ENCODE results near the gene RNF5.
"Not testable (repeated sequence)": the region's sequence is repeated elsewhere in the genome, so short reads cannot be mapped to it uniquely, and the experiment has no call there.

The RNF5 gene

DNA sequence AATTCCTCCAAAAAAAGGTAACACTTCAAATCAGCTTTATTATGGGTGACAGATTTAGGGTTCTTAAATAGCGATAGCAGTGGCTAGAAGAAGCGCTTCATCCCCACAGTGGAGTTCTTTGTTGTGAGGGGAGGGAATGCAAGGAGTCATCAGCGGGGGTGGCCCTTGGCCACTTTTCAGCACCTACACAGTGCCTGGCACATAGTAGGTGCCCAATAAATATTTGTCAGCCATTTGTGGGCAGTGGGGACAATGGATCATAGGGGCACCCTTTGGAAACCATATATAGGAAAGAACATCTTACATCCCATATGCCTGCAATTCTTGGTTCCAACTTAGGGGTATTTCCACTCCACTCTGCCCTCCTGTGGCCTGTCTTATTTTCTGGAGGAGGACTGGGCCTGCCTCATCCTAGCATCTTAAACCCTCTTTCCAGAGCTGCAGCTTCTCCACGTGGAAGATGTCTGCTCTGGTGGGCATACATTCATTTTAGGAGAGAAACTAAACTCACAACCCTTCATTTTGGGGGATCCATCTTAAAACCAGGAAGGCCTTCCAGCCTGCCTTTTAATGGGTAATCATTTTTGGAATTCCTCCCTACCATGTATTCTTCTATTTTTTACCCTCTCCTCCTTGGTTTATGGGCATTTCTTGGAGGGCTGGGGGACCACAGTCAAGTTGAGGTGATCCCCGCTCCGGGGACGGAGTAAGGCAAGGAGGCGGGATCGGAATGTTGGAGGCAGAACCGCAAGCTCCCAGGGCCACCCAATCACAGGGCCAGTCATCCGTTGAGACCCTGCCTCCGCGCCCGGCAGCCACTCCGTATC is 16.8 kb downstream of the RNF5 start:
- Mint-ChIP-seq H3K4me1 (peaks cover 34% of the 10 kb centered on the region), H3K36me3 (peaks cover 27% of the 10 kb centered on the region), H3K27me3 (peaks cover 8% of the 10 kb centered on the region), H3K4me3 (peak overlapping the region; percentile 94), H3K9me3 (no peaks in the 10 kb centered on the region), H3K27ac (peak overlapping the region; percentile 99)
- peak; percentile 61 for DNase-seq
- CTCF ChIA-PET: interaction anchor here (0.6 to 1.6 kb wide), 15 partner anchors 16 to 399 kb away, joined by 3 to 9 read pairs (median 3); partner anchors contain the start of genes RNF5 and VARS1

DNA sequence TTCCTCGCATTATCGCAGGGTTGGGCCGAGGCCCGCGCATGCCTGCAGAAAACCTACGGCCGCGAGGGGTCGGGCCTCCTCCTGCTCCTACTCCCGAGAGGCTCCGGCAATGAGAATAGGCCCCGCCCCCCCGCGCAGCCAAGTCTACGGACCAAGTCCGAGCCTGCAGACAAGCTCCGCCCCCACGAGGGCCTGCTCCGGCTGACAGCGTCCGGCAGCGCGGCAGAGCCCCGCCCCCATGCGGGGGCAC is 17.4 kb downstream of the RNF5 start:
- H3K9me3 Mint-ChIP-seq: no peaks in the 10 kb centered on the region
- DNase-seq: peak; percentile 100
- peak overlapping the region; percentile 94 for H3K4me3 Mint-ChIP-seq
- H3K27ac Mint-ChIP-seq: peak overlapping the region; percentile 99
- CTCF ChIA-PET: interaction anchor here (0.5 to 1.6 kb wide), 15 partner anchors 17 to 400 kb away, joined by 3 to 9 read pairs (median 3); partner anchors contain the start of genes RNF5 and VARS1
- H3K36me3 Mint-ChIP-seq: peaks cover 22% of the 10 kb centered on the region
- H3K27me3 Mint-ChIP-seq: peaks cover 8% of the 10 kb centered on the region
- peaks cover 34% of the 10 kb centered on the region for H3K4me1 Mint-ChIP-seq

DNA sequence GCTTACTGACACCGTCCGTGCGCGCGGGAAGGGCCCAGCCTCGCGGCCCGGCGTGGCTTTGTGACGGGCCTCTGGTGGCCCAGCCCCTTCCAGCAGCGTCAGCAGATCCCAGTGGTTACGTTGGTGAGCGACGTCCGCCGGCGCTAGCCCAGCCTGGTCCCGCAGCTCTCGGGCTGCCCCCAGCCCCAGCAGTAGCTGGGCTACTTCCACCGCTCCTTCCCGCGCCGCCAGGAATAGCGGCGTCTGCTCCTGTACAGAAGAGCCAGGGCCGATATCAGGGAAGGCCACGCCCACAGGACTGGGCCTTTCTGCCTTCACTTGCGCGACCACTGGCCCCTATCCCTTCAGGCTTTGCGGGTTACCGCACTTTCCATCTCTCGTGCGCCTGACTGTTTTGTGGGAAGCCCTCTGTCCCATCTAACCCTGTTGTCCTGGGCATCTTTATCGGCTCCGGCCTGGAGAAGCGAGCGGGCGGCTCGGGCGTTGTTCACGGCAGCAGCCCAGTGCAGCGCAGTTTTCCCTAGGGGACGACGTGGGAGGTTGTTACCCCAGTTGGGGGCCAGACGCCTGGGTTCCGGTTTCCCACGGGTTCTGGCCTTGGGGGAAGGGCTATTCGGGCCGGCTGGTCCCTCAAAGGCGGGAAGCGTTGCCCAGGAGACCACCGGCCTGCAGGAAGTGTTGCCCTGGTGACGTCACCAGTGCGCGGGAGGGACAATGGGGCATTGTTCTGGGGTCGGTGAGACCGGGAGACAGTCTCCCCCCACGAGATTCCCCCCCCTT is 17.9 kb downstream of the RNF5 start:
- H3K27me3 Mint-ChIP-seq: peaks cover 11% of the 10 kb centered on the region

DNA sequence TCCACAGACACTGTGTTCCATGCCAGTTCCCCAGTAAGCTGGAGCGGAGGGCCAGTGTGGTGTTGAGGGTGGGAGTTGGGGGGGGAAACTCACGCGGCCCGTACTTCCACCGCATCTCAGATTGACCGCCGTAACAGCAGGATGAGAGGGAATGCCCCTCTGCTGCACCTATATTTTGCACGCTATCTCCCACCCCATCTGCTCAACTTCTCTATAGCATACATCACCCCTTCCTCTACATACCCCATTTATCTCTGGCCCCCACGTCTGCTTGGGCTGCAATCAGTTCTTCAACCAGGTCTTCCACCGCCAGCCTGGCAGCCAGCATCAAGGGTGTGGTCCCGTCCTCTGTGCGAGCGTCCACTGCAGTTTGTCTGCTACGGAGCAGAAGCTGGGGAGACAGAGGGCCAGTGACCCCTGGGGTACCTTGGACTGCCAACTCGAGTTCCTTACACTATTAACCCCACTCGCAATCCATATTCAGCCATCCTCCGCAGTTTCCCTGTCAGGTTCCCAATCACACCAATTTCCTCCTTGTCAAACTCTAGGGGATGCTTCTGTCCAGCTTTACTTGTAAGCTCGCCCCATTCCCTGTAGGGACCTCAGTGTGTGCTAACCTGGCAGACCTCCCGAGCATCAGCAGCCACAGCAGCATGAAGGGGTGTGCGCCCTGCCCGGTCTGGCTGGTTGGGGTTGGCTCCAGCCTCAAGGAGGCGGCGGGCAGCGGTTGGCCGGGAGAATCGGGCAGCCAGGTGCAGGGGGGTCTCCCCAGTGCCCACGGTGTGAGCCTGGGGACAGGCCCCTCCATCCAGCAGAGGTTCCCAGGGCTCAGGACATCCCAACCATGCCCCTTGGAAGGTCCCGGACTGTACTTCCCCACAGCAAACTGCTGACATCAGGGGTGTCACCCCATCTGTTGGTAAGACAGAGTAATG is 18.7 kb downstream of the RNF5 start:
- Mint-ChIP-seq H3K27me3 (peaks cover 14% of the 10 kb centered on the region), H3K4me3 (peak overlapping the region; percentile 94), H3K27ac (peak overlapping the region; percentile 99), H3K4me1 (peaks cover 34% of the 10 kb centered on the region), H3K36me3 (peaks cover 10% of the 10 kb centered on the region), H3K9me3 (no peaks in the 10 kb centered on the region)
- CTCF ChIA-PET: interaction anchor here (1.6 kb wide), 1 partner anchor 78 kb away, joined by 6 read pairs; no protein-coding TSS in a partner anchor
- DNase-seq: no peak

More for the DNA sequence above, 17.9 kb downstream of the RNF5 start:
- peak overlapping the region; percentile 99 for H3K27ac Mint-ChIP-seq
- H3K4me1 Mint-ChIP-seq: peaks cover 34% of the 10 kb centered on the region
- H3K36me3 Mint-ChIP-seq: peaks cover 19% of the 10 kb centered on the region
- H3K4me3 Mint-ChIP-seq: peak overlapping the region; percentile 94
- peak; percentile 81 for DNase-seq
- CTCF ChIA-PET: interaction anchor here (0.5 to 1.6 kb wide), 14 partner anchors 17 to 400 kb away, joined by 3 to 9 read pairs (median 3); partner anchors contain the start of genes RNF5 and VARS1
- no peaks in the 10 kb centered on the region for H3K9me3 Mint-ChIP-seq

DNA sequence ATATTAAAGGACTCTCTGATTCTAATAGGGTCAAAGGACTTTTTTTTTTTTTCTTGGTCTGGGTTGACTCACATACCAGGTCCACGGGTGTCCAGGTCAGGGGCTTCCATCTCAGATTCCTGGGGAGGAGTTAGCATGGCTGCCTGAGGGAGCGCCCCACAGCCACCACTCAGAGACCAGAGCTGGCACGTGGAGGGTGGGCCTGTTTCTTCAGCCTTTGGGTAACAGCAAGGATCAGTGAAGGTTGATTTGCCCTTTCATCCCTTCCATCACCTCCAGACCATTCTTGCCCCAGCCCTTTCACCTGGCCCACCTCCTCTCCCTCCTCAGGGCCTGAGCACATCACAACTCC is 20.1 kb downstream of the RNF5 start:
- Mint-ChIP-seq H3K4me1 (peaks cover 30% of the 10 kb centered on the region), H3K27ac (no peak overlapping the region), H3K36me3 (peaks cover 3% of the 10 kb centered on the region), H3K9me3 (no peaks in the 10 kb centered on the region), H3K27me3 (peaks cover 20% of the 10 kb centered on the region), H3K4me3 (no peak overlapping the region)
- no peak for DNase-seq
- CTCF ChIA-PET: interaction anchor here (1.6 kb wide), 1 partner anchor 79 kb away, joined by 6 read pairs; no protein-coding TSS in a partner anchor

DNA sequence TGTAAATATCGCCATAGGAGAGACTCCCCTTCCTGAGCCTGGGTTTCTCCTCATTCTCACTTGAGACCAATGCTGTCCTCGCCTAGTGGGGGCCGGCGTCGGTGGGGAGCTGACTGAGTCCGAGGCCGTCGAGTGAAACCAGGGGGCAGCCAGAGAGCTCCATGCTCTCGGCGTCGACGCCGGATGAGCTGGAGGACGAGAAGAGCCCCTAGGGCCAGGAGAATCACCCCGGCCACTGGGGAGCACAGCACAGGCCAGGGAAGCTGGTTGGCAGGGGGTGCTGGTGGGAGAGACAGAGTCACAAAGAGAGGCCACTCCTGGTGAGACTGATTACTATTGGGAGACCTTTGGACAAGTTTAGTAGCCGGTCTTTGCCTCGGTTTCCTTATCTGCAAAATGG is 20.7 kb downstream of the RNF5 start:
- no peak for DNase-seq
- Mint-ChIP-seq H3K27ac (no peak overlapping the region), H3K27me3 (peaks cover 25% of the 10 kb centered on the region), H3K4me3 (no peak overlapping the region), H3K4me1 (peaks cover 25% of the 10 kb centered on the region), H3K9me3 (no peaks in the 10 kb centered on the region), H3K36me3 (no peaks in the 10 kb centered on the region)
- CTCF ChIA-PET: no interaction called here

DNA sequence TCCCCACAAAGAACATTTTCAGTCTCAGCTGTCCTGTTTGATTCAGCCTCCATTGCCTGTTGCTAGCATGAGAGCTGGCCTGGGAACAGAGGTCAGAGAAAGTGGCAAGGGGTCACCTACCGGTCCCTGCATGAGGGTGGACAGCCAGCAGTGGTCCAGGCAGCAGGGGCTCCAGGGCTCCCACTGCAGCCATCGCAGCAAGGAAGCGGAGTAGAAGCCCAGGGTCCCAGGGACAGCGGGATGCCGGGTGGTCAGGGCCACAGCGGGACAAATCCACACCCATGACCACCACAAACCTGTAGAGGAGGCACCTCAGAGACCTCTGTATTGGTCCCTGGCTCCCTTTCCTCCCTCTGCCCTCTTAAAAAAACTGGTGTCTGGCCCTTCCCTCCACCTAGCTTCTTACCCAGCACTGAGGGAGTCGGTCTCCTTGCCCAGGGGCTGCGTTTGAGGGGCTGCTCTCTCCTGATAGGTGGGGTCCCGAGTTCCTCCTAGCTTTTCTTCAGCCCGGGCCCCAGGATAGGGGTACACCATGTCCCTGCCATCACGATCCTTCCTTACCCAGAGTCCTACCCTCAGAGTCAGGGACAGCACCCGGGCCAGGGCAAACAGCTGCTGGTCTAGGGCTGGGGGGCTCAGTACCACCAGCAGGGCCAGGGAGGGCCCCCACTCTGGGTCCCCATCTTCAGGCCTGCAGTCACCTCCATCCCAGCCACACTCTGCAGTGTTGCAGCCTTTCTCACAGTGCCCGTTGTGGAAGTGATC is 22.7 kb downstream of the RNF5 start:
- Mint-ChIP-seq H3K4me1 (peaks cover 7% of the 10 kb centered on the region), H3K36me3 (no peaks in the 10 kb centered on the region), H3K27me3 (peaks cover 39% of the 10 kb centered on the region), H3K27ac (no peak overlapping the region), H3K9me3 (no peaks in the 10 kb centered on the region), H3K4me3 (no peak overlapping the region)
- peak; percentile 14 for DNase-seq
- CTCF ChIA-PET: no interaction called here

DNA sequence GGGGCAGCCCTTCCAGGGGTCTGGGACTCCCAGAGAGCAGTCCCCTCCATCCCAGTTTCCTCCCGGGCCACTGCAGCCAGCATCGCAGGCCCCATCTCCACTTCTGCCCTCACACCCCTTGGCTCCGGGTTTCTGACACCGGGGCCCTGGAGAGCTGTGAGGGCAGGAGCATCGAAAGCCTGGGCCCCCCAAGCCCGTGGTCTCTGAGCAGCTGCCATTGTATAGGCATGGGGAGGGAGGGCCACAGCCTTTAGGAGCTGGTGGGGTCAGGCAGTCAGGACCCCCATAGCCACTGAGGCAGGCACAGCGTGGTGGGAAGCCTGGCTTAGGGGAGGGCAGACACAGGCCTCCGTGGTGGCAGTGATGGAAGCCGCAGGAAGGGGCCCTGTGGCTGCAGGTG is 24.0 kb downstream of the RNF5 start:
- peaks cover 46% of the 10 kb centered on the region for H3K27me3 Mint-ChIP-seq
- CTCF ChIA-PET: no interaction called here
- no peaks in the 10 kb centered on the region for H3K4me1 Mint-ChIP-seq
- peak; percentile 14 for DNase-seq
- no peaks in the 10 kb centered on the region for H3K9me3 Mint-ChIP-seq
- H3K27ac Mint-ChIP-seq: no peak overlapping the region
- no peaks in the 10 kb centered on the region for H3K36me3 Mint-ChIP-seq
- no peak overlapping the region for H3K4me3 Mint-ChIP-seq

DNA sequence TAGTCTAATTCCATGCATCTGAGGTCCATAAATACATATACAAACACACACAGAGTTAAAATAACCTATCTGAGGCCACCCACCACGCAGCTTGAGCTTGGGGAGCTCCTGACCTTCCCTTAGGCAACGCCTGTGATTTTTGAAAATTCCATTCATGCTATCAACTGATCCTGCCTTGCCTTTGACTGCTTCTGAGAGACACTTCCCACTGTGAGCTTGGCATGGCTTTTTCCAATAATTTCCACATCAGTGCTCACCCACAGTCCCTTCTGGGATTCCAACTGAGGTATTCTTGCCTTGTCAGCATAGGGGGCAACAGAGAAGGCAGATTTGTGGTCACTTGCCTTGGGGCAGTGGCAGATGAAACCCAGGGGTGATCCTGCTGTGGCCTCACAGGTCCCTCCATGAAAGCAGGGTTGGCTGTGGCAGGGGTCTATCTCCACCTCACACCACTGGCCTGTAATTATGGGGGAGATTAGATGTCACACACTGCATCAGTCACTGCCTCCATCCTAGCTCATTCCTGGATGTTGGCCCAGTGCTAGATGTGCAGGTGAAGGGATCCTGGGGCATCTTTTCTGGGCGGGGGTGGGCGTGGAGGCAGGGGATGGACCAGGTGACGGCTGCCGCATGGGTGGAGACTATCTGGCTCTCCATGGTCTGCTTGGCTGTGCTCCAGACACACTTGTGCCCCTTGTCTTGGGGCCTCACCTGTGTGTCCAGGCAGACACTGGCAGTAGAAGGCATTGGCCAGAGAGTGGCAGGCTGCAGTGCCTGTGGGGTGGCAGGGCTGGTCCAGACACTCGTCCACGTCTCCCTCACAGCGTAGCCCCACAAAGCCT is 25.4 kb downstream of the RNF5 start:
- Mint-ChIP-seq H3K36me3 (no peaks in the 10 kb centered on the region), H3K4me3 (no peak overlapping the region), H3K27me3 (peaks cover 49% of the 10 kb centered on the region), H3K9me3 (no peaks in the 10 kb centered on the region), H3K4me1 (no peaks in the 10 kb centered on the region), H3K27ac (no peak overlapping the region)
- CTCF ChIA-PET: no interaction called here
- no peak for DNase-seq

DNA sequence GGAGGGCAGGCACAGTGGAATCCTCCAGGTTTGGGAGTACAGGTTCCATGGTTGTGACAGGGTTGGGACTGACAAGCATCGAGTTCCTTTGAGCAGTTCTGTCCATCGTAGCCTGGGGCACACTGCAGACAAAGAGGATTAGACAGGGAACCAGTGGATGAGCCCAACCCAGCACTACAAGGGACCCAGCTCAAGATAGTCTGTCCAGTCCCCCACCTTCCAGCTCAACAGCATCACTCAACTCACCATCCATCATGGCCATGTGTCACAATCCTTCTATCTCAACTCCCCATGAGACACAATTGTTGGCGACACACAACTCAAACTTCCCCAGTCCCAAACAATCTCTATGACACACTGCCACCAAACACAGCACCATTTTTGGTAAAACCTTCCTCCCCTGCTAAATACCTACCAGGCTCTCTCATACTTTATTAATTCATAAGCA is 26.1 kb downstream of the RNF5 start:
- Mint-ChIP-seq H3K36me3 (no peaks in the 10 kb centered on the region), H3K27me3 (peaks cover 46% of the 10 kb centered on the region), H3K4me1 (no peaks in the 10 kb centered on the region), H3K4me3 (no peak overlapping the region), H3K9me3 (no peaks in the 10 kb centered on the region), H3K27ac (no peak overlapping the region)
- DNase-seq: no peak
- CTCF ChIA-PET: no interaction called here

DNA sequence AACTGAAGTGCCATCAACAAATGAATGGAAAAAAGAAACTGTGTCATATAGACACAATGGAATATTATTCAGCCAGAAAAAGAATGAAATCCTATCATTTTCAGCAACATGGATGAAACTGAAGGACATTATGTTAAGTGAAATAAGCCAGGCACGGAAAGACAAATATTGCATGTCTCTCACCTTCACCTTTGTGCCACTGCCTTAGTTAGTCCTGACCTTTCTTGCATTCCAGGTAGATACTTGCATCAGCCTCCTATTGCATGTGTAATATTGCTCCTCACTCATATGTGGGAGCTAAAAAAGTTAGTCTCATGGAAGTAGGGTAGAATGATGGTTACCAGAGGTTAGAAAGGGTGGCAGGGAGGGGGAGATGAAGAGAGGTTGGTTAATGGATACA is 30.8 kb downstream of the RNF5 start:
- no peak overlapping the region for H3K4me3 Mint-ChIP-seq
- no peaks in the 10 kb centered on the region for H3K9me3 Mint-ChIP-seq
- peaks cover 43% of the 10 kb centered on the region for H3K27me3 Mint-ChIP-seq
- H3K36me3 Mint-ChIP-seq: no peaks in the 10 kb centered on the region
- H3K4me1 Mint-ChIP-seq: no peaks in the 10 kb centered on the region
- no peak for DNase-seq
- CTCF ChIA-PET: no interaction called here
- no peak overlapping the region for H3K27ac Mint-ChIP-seq

DNA sequence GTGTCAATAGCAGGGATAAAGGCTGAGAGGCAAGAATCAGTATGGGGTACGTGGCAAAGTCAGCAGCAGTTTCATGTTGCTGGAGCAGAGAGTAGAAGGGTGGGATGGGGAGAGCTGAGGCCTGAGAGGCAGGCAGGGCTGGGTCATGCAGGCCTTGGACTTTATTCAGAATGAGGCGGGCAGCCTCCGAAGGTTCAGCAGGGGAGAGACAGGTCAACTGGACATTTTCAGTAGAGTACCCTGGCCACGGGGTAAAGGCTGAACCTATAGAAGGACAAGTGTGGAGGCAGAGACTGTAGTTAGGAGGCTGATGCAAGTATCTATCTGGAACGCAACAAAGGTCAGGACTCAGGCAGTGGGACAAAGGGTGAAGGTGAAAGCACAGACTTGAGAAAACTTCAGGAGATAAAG is 32.0 kb downstream of the RNF5 start:
- Mint-ChIP-seq H3K27me3 (peaks cover 37% of the 10 kb centered on the region), H3K4me3 (no peak overlapping the region), H3K4me1 (no peaks in the 10 kb centered on the region), H3K27ac (no peak overlapping the region), H3K9me3 (no peaks in the 10 kb centered on the region), H3K36me3 (no peaks in the 10 kb centered on the region)
- DNase-seq: no peak
- CTCF ChIA-PET: no interaction called here

DNA sequence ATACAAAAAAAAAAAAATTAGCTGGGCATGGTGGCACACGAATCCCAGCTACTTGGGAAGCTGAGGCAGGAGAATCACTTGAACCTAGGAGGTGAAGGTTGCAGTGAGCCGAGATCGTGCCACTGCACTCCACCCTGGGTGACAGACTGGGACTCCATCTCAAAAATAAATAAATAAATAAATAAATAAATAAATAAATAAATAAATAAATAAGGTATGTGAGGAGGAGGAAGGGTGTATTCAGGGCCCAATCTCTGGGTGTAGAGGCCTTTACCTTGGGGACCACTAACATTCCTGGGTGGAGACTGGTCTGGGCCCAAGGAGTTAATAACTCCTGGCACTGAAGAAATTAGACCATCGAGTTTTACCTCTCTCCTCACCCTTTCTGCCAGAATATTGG is 33.2 kb downstream of the RNF5 start:
- H3K4me3 Mint-ChIP-seq, H3K4me1 Mint-ChIP-seq, DNase-seq, H3K9me3 Mint-ChIP-seq, H3K36me3 Mint-ChIP-seq, CTCF ChIA-PET, H3K27ac Mint-ChIP-seq: not testable (repeated sequence)
- peaks cover 37% of the 10 kb centered on the region for H3K27me3 Mint-ChIP-seq
